NB4 (cell line): ENCODE data around the gene CFAP97D2.

ENCODE experiments used
- CTCF ChIP-seq: IDR thresholded peaks from one replicate; pipeline ENCODE4 v1.5.1; 2012; ENCODE audit warnings: low read depth, low read length
- MAX ChIP-seq: IDR thresholded peaks from 2 replicates; pipeline ENCODE4 v1.6.1; 2011; ENCODE audit warnings: low read depth, low read length
- POLR2A ChIP-seq: IDR thresholded peaks from 2 replicates; pipeline ENCODE4 v1.6.1; 2011; ENCODE audit warnings: mild to moderate bottlenecking; ENCODE audit not compliant: insufficient read length; ENCODE audit errors: extremely low read depth

GRCh38 chr13:114266241-114266640, 87.2 kb downstream of the CFAP97D2 start:
- TF ChIP-seq CTCF (no peak), MAX (no peak), POLR2A (no peak)
